ENCODE data around the gene TMEM184B. TPM values are rescaled to one million over a fixed set of nuclear protein-coding genes. Genes with fewer than 3 reads are reported as not detected.

The TMEM184B gene
- total RNA-seq, 1 experiment from 2014 or later = 89.7 TPM

DNA sequence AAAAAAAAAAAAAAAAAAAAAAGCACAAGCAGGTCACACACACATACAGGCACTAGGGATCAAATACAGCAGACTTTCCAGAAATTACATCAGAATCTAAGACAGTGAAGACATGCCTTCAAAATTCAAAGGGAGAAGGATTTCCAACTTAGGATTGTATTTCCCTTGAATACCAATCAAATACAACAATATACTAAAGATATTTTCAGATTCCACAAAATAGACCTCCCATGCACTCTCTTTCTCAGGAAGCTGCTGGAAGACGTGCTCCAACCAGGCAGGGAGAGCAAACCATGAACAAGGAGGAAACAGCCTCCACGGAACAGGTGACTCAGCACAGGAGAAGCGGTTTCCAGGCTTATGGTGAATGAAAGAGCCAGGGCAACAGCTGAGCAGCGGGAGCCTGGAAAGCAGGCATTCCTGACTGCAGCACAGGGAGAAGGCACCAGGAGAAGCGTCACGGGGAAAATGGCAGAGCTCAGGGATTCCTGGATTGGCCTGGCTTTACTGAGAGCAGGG lies 32.0 kb downstream of the TMEM184B start:
- TF ChIP-seq JAZF1 (CRISPR knock-in tag; IDR thresholded peaks at IDR 0.05) (no peak), ZNF423 (CRISPR knock-in tag; IDR thresholded peaks at IDR 0.05) (0 out of 2 replicates have a peak, but pooled peaks have one; percentile 22), NFE2L1 (CRISPR knock-in tag; IDR thresholded peaks at IDR 0.05) (peak; percentile 92)
- TF ChIP-seq, protein P1, sequence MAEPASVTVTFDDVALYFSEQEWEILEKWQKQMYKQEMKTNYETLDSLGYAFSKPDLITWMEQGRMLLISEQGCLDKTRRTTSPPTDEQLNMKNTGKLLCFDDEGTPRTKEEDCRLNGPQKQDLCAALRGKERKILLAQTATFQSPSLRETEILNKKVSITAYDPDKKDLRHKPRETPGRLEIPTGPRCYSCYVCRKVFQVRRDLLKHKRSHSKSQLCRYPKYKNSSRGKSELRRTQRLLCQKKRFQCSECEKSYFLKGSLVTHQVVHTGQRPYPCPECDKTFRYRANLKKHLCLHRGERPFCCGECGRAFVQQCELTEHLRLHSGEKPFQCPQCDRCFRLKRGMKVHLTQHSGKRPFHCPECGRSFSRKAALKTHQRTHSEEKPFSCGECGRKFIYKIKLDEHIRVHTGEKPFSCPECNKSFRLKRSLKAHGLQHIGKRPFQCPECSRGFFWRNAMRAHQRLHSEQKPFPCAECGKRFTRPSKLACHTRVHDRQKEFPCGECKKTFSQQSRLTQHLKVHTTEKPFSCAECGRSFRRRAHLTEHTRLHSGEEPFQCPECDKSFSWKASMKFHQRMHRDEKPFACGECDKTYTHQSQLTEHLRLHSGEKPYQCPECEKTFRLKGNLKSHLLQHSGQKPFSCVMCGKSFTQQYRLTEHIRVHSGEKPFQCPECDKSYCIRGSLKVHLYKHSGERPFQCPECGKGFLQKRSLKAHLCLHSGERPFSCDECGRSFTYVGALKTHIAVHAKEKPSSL (CRISPR knock-in tag; conservative IDR thresholded peaks at IDR 0.05) = no peak
- TF ChIP-seq, protein P2, sequence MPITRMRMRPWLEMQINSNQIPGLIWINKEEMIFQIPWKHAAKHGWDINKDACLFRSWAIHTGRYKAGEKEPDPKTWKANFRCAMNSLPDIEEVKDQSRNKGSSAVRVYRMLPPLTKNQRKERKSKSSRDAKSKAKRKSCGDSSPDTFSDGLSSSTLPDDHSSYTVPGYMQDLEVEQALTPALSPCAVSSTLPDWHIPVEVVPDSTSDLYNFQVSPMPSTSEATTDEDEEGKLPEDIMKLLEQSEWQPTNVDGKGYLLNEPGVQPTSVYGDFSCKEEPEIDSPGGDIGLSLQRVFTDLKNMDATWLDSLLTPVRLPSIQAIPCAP (CRISPR knock-in tag; IDR thresholded peaks at IDR 0.05) = no peak
- H3K36me3 Mint-ChIP-seq = peaks cover 20% of the 10 kb centered on the region
- ATAC-seq (peak; percentile 91), DNase-seq (ENCODE audit: low spot score) (peak; percentile 71)
- ChIA-PET CTCF (interaction anchor here (0.6 to 1.5 kb wide), 8 partner anchors 10 to 189 kb away, joined by 3 to 10 read pairs (median 5); no protein-coding TSS in a partner anchor), POLR2A (interaction anchor here (0.6 kb wide), 1 partner anchor 45 kb away, joined by 5 read pairs; no protein-coding TSS in a partner anchor)
- H3K4me3 Mint-ChIP-seq = no peak overlapping the region
- peaks cover 15% of the 10 kb centered on the region for H3K4me1 Mint-ChIP-seq
- peak overlapping the region; percentile 87 for H3K27ac Mint-ChIP-seq
- no peaks in the 10 kb centered on the region for H3K9me3 Mint-ChIP-seq
- no peaks in the 10 kb centered on the region for H3K27me3 Mint-ChIP-seq (ENCODE audit: low read depth)

DNA sequence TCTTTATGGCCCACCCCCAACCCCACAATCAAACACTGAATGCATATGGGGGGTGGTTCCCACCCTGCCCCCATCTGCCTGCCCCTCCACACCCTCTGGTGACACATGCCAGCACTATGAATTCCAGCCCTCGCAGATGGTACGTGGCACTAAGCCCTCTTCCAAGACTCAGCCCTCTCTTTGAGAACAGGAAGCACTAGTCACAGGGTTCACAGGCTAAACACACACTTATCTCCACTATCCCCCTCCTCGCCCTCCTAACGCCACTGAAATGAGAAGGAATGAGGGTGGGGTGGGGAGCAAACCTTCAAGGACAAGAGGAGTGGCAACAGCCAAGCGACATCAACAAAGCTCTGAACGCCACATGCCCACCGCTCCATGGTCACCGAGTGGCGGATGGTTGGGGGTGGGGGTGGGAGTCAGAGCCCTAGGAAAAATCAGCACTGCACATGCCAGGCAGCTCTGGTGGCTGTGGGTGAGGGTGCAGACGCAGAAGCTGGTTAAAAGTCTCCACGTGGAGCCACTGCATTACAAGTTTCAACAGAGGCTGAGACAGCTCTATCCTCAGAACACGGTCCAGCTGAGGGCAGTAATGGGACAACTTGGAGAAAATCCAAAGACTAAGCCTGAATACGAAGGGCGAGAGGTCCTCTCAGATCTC lies 33.6 kb downstream of the TMEM184B start:
- CTCF ChIA-PET = interaction anchor here (1.0 to 1.6 kb wide), 2 partner anchors 23 to 32 kb away, joined by 3 to 4 read pairs; no protein-coding TSS in a partner anchor
- H3K9me3 Mint-ChIP-seq = no peaks in the 10 kb centered on the region
- no peaks in the 10 kb centered on the region for H3K27me3 Mint-ChIP-seq (ENCODE audit: low read depth)
- H3K4me1 Mint-ChIP-seq = peaks cover 15% of the 10 kb centered on the region
- TF ChIP-seq, protein P3, sequence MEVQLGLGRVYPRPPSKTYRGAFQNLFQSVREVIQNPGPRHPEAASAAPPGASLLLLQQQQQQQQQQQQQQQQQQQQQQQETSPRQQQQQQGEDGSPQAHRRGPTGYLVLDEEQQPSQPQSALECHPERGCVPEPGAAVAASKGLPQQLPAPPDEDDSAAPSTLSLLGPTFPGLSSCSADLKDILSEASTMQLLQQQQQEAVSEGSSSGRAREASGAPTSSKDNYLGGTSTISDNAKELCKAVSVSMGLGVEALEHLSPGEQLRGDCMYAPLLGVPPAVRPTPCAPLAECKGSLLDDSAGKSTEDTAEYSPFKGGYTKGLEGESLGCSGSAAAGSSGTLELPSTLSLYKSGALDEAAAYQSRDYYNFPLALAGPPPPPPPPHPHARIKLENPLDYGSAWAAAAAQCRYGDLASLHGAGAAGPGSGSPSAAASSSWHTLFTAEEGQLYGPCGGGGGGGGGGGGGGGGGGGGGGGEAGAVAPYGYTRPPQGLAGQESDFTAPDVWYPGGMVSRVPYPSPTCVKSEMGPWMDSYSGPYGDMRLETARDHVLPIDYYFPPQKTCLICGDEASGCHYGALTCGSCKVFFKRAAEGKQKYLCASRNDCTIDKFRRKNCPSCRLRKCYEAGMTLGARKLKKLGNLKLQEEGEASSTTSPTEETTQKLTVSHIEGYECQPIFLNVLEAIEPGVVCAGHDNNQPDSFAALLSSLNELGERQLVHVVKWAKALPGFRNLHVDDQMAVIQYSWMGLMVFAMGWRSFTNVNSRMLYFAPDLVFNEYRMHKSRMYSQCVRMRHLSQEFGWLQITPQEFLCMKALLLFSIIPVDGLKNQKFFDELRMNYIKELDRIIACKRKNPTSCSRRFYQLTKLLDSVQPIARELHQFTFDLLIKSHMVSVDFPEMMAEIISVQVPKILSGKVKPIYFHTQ (CRISPR knock-in tag; IDR thresholded peaks at IDR 0.05) = no peak
- TF ChIP-seq, protein P4, sequence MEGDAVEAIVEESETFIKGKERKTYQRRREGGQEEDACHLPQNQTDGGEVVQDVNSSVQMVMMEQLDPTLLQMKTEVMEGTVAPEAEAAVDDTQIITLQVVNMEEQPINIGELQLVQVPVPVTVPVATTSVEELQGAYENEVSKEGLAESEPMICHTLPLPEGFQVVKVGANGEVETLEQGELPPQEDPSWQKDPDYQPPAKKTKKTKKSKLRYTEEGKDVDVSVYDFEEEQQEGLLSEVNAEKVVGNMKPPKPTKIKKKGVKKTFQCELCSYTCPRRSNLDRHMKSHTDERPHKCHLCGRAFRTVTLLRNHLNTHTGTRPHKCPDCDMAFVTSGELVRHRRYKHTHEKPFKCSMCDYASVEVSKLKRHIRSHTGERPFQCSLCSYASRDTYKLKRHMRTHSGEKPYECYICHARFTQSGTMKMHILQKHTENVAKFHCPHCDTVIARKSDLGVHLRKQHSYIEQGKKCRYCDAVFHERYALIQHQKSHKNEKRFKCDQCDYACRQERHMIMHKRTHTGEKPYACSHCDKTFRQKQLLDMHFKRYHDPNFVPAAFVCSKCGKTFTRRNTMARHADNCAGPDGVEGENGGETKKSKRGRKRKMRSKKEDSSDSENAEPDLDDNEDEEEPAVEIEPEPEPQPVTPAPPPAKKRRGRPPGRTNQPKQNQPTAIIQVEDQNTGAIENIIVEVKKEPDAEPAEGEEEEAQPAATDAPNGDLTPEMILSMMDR (IDR thresholded peaks at IDR 0.05) = no peak
- TF ChIP-seq SP1 (CRISPR knock-in tag; conservative IDR thresholded peaks at IDR 0.05) = no peak
- ATAC-seq (no peak), DNase-seq (ENCODE audit: low spot score) (no peak)
- POLR2A ChIA-PET = interaction anchor here (0.6 kb wide), 1 partner anchor 382 kb away, joined by 3 read pairs; no protein-coding TSS in a partner anchor
- no peak overlapping the region for H3K4me3 Mint-ChIP-seq
- peaks cover 31% of the 10 kb centered on the region for H3K36me3 Mint-ChIP-seq
- peak overlapping the region; percentile 49; the same call in 1 of the 2 replicates for H3K27ac Mint-ChIP-seq

DNA sequence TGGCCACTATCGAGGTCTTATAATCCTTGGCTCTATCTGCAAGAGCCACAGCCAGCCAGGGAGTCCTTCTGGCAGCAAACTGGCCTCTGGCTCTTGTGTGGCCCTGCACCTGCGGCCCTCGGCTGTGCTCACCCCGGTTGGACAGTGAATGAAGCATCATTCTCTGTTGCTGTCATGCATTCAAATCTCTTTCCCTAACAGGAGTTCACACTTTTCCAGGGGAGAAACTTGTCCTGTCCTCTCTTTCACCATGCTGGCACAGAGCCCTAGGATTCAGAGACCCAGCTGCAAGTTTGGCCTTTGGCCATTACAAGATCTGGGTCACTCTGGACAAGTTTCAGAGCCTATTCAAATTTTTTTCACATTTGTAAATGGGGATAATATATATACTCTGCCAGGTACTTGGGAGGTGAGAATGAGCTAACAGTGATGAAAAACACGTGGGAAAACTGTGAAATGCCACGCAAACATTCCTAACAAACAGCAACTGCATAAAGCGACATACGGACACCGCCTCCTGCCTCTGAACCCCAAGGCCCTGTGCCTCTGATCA lies 34.2 kb downstream of the TMEM184B start:
- peaks cover 15% of the 10 kb centered on the region for H3K4me1 Mint-ChIP-seq
- H3K27me3 Mint-ChIP-seq (ENCODE audit: low read depth) = no peaks in the 10 kb centered on the region
- no peaks in the 10 kb centered on the region for H3K9me3 Mint-ChIP-seq
- no peak overlapping the region for H3K27ac Mint-ChIP-seq
- no peak for TF ChIP-seq ZNF219 (CRISPR knock-in tag; IDR thresholded peaks at IDR 0.05; ENCODE audit: borderline replicate concordance)
- peaks cover 25% of the 10 kb centered on the region for H3K36me3 Mint-ChIP-seq
- ATAC-seq (no peak), DNase-seq (ENCODE audit: low spot score) (no peak)
- CTCF ChIA-PET = interaction anchor here (1.6 kb wide), 1 partner anchor 23 kb away, joined by 4 read pairs; no protein-coding TSS in a partner anchor
- POLR2A ChIA-PET = interaction anchor here (0.6 to 0.7 kb wide), 2 partner anchors 203 to 383 kb away, joined by 3 to 5 read pairs; no protein-coding TSS in a partner anchor
- H3K4me3 Mint-ChIP-seq = no peak overlapping the region

All from WTC11 (cell line).